ENCODE data around the gene ZNF750.

GRCh38 chr17:82835122-82835521, 4.7 kb downstream of the ZNF750 start:
- TF ChIP-seq SUZ12 (IDR thresholded peaks at IDR 0.05; ENCODE audit: unreplicated experiment) (no peak), CTCF (IDR thresholded peaks at IDR 0.05 in 2 of 3, conservative IDR thresholded peaks at IDR 0.05 in 1 of 3; ENCODE audit: control insufficient read depth in 2 of 3, extremely low read depth in 1 of 3, insufficient read depth in 1 of 3, low read depth in 3 of 3, low read length in 3 of 3) (no peak), TCF12 (IDR thresholded peaks at IDR 0.05; ENCODE audit: low read depth, low read length) (no peak), MLLT1 (IDR thresholded peaks at IDR 0.05) (no peak), USF1 (IDR thresholded peaks at IDR 0.05; ENCODE audit: borderline replicate concordance, extremely low read length, insufficient read depth, low read depth, low read length) (no peak), JUNB (IDR thresholded peaks at IDR 0.05) (no peak), STAT1 (conservative IDR thresholded peaks at IDR 0.05) (no peak), RB1 (IDR thresholded peaks at IDR 0.05; ENCODE audit: borderline replicate concordance) (no peak), POLR2A (IDR thresholded peaks at IDR 0.05; ENCODE audit: low read depth, low read length) (no peak), POLR2AphosphoS5 (IDR thresholded peaks at IDR 0.05; ENCODE audit: low read length) (no peak), POLR2AphosphoS2 (IDR thresholded peaks at IDR 0.05; ENCODE audit: low read depth, low read length) (no peak), CEBPB (IDR thresholded peaks at IDR 0.05; ENCODE audit: borderline replicate concordance in 1 of 2, low read depth in 2 of 2, low read length in 2 of 2) (no peak)
